Right lobe of liver (tissue), 4 donors: ENCODE measurements around the gene WHRN.

Source experiments
- CTCF ChIP-seq, 4 donors: fragments of 200-600 bp in 3 of 4; fragments of 450-650 bp in 1 of 4; IDR thresholded peaks; one replicate each; pipeline versions ENCODE4 v1.5.1 to v1.8.0; 2016 to 2022; ENCODE audit warnings: antibody characterized with exemption in 4 of 4, mild to moderate bottlenecking in 2 of 4
- POLR2A ChIP-seq: fragments of 450-650 bp; IDR thresholded peaks from one replicate; pipeline ENCODE4 v1.6.1; 2017; ENCODE audit warnings: antibody characterized with exemption, mild to moderate bottlenecking
- donor health status: DM: no; HTN: no; CAD: no.
- donor health status: DM: no; HTN: no; CAD: no.
- donor health status: DM: no; HTN: yes; CAD: no.

- TF ChIP-seq CTCF (IDR thresholded peaks at IDR 0.05) (no peak), POLR2A (no peak)
Measured at GRCh38 chr9:114518120-114518519, 12.8 kb upstream of the WHRN start.
